ENCODE results near the gene PCDHB12. TPM values are rescaled to one million over a fixed set of nuclear protein-coding genes. Genes with fewer than 3 reads are reported as not detected.
"Not testable (repeated sequence)": the region's sequence is repeated elsewhere in the genome, so short reads cannot be mapped to it uniquely, and the experiment has no call there.

The PCDHB12 gene
- total RNA-seq, 1 experiment from 2014 or later, result 5.1 TPM

DNA sequence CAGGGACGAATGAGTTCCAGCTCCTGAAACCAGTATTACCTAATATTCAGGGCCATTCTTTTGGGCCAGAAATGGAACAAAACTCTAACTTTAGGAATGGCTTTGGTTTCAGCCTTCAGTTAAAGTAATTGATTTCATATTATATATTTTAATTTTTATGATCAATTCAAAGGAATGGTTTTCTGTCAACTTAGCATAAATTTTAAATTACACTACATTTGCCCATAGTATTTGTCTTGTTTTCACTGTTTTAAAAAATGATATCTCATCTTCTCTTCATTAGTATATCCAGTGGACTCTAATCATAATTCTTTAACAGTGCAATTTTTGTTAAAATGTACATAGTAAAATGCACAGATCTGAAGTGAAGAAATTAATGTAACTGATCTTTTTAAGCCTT lies 28.2 kb upstream of the PCDHB12 start:
- BruUV-seq (replicated peaks), result no TSS peak
- ChIA-PET POLR2A (ENCODE audit: low non-redundant PET) (no interaction called here), CTCF (no interaction called here)
- Histone ChIP-seq H3K4me1 (ENCODE audit: insufficient read depth, low read length, poor library complexity, severe bottlenecking) (no peaks in the 10 kb centered on the region), H3K4me3 (ENCODE audit: low read depth, low read length, poor library complexity, severe bottlenecking) (no peak overlapping the region), H3K27ac (ENCODE audit: low read depth, low read length, poor library complexity, severe bottlenecking) (no peak overlapping the region), H3K27me3 (replicated peaks; ENCODE audit: insufficient read depth, low read depth, low read length, poor library complexity) (no peaks in the 10 kb centered on the region), H3K36me3 (ENCODE audit: insufficient read depth, low read length, poor library complexity, severe bottlenecking) (peaks cover 5% of the 10 kb centered on the region), H3K9me3 (ENCODE audit: low read depth, low read length, poor library complexity, severe bottlenecking) (no peaks in the 10 kb centered on the region)
- intact Hi-C loops (cut with micrococcal nuclease; ENCODE audit: unreplicated experiment), result loop anchor here (5.0 kb wide), 1 partner anchor 88 kb away; the partner anchor contains the start of gene PCDHB2
- no peak for TF ChIP-seq EZH2 (IDR thresholded peaks at IDR 0.05; ENCODE audit: borderline replicate concordance, low read depth, low read length, poor library complexity, severe bottlenecking)
- TF ChIP-seq, protein P1, sequence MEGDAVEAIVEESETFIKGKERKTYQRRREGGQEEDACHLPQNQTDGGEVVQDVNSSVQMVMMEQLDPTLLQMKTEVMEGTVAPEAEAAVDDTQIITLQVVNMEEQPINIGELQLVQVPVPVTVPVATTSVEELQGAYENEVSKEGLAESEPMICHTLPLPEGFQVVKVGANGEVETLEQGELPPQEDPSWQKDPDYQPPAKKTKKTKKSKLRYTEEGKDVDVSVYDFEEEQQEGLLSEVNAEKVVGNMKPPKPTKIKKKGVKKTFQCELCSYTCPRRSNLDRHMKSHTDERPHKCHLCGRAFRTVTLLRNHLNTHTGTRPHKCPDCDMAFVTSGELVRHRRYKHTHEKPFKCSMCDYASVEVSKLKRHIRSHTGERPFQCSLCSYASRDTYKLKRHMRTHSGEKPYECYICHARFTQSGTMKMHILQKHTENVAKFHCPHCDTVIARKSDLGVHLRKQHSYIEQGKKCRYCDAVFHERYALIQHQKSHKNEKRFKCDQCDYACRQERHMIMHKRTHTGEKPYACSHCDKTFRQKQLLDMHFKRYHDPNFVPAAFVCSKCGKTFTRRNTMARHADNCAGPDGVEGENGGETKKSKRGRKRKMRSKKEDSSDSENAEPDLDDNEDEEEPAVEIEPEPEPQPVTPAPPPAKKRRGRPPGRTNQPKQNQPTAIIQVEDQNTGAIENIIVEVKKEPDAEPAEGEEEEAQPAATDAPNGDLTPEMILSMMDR (conservative IDR thresholded peaks at IDR 0.05; ENCODE audit: low read depth, low read length), result no peak
- no peak for DNase-seq (ENCODE audit: low spot score)

DNA sequence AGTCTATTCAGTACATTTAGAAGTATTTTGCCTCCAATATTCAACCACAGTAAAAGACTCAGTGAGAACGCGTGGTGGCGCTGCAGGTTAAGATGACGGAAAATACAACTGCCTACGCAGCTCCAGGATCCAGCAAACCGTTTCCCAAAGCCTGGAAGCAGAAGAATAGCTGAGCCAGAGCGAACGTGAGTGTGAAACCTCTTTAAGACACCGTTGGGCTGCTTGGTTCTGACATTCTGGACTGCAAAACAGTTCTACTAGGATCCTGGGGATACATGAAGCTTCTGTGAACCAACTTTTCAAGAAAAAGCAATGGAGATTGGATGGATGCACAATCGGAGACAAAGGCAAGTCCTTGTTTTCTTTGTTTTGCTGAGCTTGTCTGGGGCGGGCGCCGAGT lies 26.3 kb upstream of the PCDHB12 start, which contains the start of gene PCDHB16:
TSS of gene PCDHB16 (plus strand) at position 140 of the 400 bp plus-strand sequence. CDS start at position 313, 173 bp downstream.
- Histone ChIP-seq H3K4me1 (ENCODE audit: insufficient read depth, low read length, poor library complexity, severe bottlenecking) (no peaks in the 10 kb centered on the region), H3K36me3 (ENCODE audit: insufficient read depth, low read length, poor library complexity, severe bottlenecking) (peaks cover 5% of the 10 kb centered on the region), H3K9me3 (ENCODE audit: low read depth, low read length, poor library complexity, severe bottlenecking) (no peaks in the 10 kb centered on the region), H3K4me3 (ENCODE audit: low read depth, low read length, poor library complexity, severe bottlenecking) (peak within 1 kb of the TSS; percentile 51), H3K27ac (ENCODE audit: low read depth, low read length, poor library complexity, severe bottlenecking) (peak within 1 kb of the TSS; percentile 75), H3K27me3 (replicated peaks; ENCODE audit: insufficient read depth, low read depth, low read length, poor library complexity) (no peaks in the 10 kb centered on the region)
- ChIA-PET CTCF (interaction anchor here (0.7 to 2.0 kb wide), 15 partner anchors 8 to 437 kb away, joined by 3 to 10 read pairs (median 5); partner anchors contain the start of genes DIAPH1, PCDHA1, PCDHB10 and PCDHB11), POLR2A (ENCODE audit: low non-redundant PET) (no interaction called here)
- TF ChIP-seq, protein P1 (conservative IDR thresholded peaks at IDR 0.05; ENCODE audit: low read depth, low read length), result peak; percentile 87
- TF ChIP-seq EZH2 (IDR thresholded peaks at IDR 0.05; ENCODE audit: borderline replicate concordance, low read depth, low read length, poor library complexity, severe bottlenecking), result no peak
- DNase-seq (ENCODE audit: low spot score), result peak; percentile 90
- BruUV-seq (replicated peaks), result no TSS peak
- intact Hi-C loops (cut with micrococcal nuclease; ENCODE audit: unreplicated experiment), result loop anchor here (5.0 kb wide), 1 partner anchor 90 kb away; the partner anchor contains the start of gene PCDHB2

DNA sequence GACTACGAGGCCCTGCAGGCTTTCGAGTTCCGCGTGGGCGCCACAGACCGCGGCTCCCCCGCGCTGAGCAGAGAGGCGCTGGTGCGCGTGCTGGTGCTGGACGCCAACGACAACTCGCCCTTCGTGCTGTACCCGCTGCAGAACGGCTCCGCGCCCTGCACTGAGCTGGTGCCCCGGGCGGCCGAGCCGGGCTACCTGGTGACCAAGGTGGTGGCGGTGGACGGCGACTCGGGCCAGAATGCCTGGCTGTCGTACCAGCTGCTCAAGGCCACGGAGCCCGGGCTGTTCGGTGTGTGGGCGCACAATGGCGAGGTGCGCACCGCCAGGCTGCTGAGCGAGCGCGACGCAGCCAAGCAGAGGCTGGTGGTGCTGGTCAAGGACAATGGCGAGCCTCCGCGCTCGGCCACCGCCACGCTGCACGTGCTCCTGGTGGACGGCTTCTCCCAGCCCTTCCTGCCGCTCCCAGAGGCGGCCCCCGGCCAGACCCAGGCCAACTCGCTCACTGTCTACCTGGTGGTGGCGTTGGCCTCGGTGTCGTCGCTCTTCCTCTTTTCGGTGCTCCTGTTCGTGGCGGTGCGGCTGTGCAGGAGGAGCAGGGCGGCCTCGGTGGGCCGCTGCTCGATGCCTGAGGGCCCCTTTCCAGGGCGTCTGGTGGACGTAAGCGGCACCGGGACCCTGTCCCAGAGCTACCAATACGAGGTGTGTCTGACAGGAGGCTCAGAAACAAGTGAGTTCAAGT lies 24.2 kb upstream of the PCDHB12 start:
- H3K27me3 ChIP-seq (replicated peaks; ENCODE audit: insufficient read depth, low read depth, low read length, poor library complexity); H3K4me1 ChIP-seq (ENCODE audit: insufficient read depth, low read length, poor library complexity, severe bottlenecking); H3K4me3 ChIP-seq (ENCODE audit: low read depth, low read length, poor library complexity, severe bottlenecking); H3K9me3 ChIP-seq (ENCODE audit: low read depth, low read length, poor library complexity, severe bottlenecking); POLR2A ChIA-PET (ENCODE audit: low non-redundant PET); CTCF ChIA-PET; DNase-seq (ENCODE audit: low spot score); BruUV-seq (replicated peaks); H3K27ac ChIP-seq (ENCODE audit: low read depth, low read length, poor library complexity, severe bottlenecking); H3K36me3 ChIP-seq (ENCODE audit: insufficient read depth, low read length, poor library complexity, severe bottlenecking): not testable (repeated sequence)
- intact Hi-C loops (cut with micrococcal nuclease; ENCODE audit: unreplicated experiment), result loop anchor here (5.0 kb wide), 1 partner anchor 92 kb away; the partner anchor contains the start of gene PCDHB2
